Bronchial smooth muscle cell (primary cell): ENCODE data around the gene HTR1D. TPM values are rescaled to one million over a fixed set of nuclear protein-coding genes. Genes with fewer than 3 reads are reported as not detected.

Experiments used
- total RNA-seq: library from RNA; depleted of rRNA; stranded (reverse); fragments of >200 nt; gene quantifications from 2 replicates; pipeline ENCODE4 v1.2.1, GENCODE V29; 2014

The HTR1D gene
- total RNA-seq = not detected in 2 replicates

GRCh38 chr1:23217421-23218115 is at the start of gene HTR1D:
TSS of gene HTR1D (minus strand) at chr1:23217502. CDS start at chr1:23194219, 23,283 bp downstream.

GRCh38 chr1:23168445-23169194 is 48.7 kb downstream of the HTR1D start, which contains the start of gene LUZP1:
TSS of gene LUZP1 (minus strand) at chr1:23168856.

Other genes with a start within 250 kb of the HTR1D start
- gene LACTBL1, start 244.6 kb downstream of the HTR1D start, total RNA-seq = not detected in 2 replicates
- 0.17 TPM in 1 of 2 replicates, not detected in the other for gene TEX46, start 201.7 kb downstream of the HTR1D start, total RNA-seq
- 80.4 and 88.2 TPM in 2 replicates for gene KDM1A, start 198.0 kb downstream of the HTR1D start, total RNA-seq
- gene LUZP1, start 48.6 kb downstream of the HTR1D start, total RNA-seq = 12.8 and 13.7 TPM in 2 replicates
- gene HNRNPR, start 126.8 kb upstream of the HTR1D start, total RNA-seq = 66.0 and 79.9 TPM in 2 replicates
- 31.2 and 56.2 TPM in 2 replicates for gene ZNF436, start 152.3 kb upstream of the HTR1D start, total RNA-seq
- gene TCEA3, start 207.2 kb upstream of the HTR1D start, total RNA-seq = 13.7 and 20.2 TPM in 2 replicates